Measurements from ENCODE around the gene NAA11. TPM values are rescaled to one million over a fixed set of nuclear protein-coding genes. Genes with fewer than 3 reads are reported as not detected.
"Not testable (repeated sequence)": the region's sequence is repeated elsewhere in the genome, so short reads cannot be mapped to it uniquely, and the experiment has no call there.

The NAA11 gene
- total RNA-seq, 1 experiment from 2014 or later = not detected

DNA sequence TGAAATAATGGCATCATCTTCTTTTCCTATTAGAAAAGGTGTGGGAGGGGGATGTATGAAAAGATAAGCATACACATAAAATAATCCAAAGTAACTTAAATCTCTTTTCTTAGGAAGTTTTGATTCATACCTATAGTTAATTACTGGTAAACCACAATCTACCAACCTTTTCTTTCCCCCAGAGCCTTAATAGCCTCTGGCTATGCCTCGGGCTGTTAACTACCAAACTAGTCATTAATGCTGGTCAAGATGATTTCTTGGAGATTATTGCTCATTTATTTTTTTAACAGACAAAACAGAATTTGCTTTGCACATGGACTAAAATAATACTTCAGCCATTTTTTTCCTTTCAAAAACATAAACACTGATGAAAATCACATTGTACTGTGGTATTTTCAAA is 16.9 kb downstream of the NAA11 start:
- no peak for DNase-seq (ENCODE audit: low spot score)

DNA sequence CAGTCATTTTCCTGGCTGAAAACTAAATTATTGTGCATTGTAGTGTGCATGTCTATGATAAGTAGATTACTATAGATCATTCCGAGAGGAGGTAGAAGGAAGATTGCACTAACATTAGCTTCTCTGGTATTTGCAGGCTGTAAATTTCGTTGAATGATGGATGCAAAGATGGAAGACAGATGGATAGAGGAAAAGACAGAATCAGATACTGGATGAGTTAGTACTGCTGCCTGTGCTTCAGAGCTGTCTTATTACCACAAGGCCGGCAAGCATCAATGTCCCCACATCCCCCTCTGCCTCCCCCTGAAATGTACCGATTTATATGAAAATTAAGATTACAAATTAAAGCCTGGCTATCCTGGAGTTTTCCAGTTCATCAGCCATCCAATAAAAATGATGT is 17.7 kb downstream of the NAA11 start:
- no peak for DNase-seq (ENCODE audit: low spot score)

DNA sequence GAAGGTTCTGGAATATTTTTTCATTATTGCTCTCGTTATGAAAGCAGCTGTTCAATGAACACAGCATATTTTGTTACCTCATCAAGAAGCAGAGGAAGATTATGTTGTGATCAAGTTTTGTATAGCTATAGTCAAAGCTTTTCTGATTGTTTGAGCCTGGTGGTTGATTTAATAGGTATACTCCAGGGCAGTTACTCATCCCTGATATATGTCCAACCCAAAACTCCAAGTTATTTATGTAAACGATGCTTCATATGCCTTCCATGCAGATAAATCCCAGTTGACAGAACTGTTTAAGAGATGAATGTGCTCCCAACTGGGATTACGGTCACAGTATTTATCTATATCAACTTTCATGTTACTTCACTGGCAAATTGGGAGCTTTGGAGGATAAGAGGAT is 19.1 kb downstream of the NAA11 start:
- no peak for DNase-seq (ENCODE audit: low spot score)

DNA sequence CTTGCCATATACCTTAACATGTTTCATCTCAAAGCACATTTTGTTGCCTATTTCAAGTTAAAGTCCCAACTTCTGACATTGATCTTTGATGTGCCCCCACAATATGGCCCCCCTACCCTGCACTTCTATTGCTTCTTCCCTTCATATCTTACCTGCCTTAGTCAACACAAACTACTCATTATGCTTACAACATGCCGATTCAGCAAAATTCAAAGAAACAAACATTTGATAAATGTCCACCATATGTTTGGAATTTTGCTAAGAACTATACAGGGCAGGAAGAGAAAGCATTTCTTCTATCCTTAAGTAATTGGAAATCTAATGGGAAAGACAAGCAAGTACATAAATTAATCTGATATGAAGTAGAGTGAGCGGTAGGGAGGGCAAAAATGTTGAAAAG is 25.6 kb downstream of the NAA11 start:
- DNase-seq (ENCODE audit: low spot score) = no peak

DNA sequence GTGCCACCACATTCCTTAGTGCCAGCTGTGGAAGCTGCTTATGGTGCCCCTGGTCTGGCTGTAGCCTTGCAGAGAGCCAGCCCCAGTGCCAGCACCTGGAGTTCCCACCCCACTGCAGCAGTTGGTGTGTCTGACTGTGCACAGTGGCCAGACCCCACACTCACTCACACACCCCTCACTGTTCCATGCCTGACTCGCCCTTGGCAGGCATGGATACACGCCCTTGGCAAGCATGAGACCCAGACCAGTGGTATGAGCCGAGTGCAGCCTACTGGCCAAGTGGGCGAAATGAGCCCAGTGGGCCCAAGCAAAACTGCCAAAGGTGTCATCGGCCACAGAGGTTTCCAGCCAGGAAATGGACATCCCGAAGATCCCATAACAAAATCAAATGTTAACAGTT is 27.4 kb downstream of the NAA11 start:
- DNase-seq (ENCODE audit: low spot score) = no peak

DNA sequence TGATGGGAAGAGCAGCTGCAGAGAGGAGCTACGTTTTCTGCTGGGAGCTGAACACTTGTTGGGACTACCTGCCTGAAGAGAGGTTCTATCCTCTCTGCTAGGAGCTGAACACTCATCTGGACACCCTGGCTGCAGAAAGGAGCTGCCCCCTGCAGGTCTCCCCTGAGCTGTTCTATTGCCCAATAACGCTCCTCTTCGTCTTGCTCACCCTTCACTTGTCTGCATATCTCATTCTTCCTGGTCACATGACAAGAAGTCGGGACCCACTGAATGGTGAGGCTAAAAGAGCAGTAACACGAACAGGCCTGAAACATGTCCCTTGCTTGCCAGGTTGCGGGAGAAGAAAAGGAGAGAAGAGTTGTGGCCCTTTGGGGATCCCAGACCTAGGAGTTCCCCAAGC is 27.8 kb downstream of the NAA11 start:
- DNase-seq (ENCODE audit: low spot score) = no peak

DNA sequence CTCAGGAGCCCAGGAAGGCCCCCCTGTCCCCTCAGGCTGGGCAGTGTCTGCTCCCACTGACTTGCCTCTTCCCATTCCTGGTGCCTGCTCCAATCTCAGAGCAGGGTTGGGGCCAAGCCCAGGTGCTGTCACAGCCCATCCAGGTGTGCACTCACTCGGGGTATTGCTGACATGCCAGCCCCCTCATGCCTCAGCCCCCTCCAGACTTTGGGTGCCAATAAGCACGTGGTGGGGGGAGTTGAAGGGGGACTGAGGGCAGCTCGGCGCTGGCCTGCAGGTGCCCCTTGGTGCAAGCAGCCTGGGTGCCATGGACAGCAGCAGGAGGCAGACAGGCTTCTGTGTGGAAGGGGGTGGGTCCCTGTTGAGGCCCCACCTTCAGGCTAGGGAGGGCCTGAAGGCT is 28.4 kb downstream of the NAA11 start:
- no peak for DNase-seq (ENCODE audit: low spot score)

DNA sequence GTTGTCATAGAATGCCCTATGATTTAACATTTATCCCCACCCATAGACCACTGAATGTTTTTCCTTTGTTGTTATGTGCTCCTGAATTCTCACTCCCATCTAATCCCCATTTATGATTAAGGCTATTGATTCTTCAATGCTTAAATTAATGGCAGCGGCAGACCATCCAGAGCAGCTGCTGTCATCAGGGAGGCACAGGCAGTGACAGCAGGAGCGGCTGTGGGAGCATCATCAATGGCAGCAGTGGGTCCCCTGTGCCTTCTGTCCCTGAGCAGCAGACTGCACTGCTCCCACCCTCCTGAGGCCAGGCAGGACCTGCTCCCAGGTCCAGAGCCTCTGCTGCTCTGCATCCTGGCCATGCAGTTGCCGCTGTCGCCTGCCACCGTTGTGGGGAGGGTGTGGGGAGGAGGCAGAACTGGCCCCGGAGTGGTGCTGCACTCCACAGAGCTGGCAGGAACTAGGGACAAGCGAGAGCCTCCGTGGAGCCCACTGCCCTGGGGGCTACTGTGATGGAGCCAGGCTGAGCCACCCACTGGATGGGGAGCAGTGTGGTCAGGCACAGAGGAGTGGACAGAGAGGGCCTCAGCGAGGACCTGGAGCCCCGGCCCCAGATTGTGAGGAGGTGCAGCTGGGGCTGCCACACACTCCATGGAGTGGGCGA is 29.0 kb downstream of the NAA11 start:
- no peak for DNase-seq (ENCODE audit: low spot score)

DNA sequence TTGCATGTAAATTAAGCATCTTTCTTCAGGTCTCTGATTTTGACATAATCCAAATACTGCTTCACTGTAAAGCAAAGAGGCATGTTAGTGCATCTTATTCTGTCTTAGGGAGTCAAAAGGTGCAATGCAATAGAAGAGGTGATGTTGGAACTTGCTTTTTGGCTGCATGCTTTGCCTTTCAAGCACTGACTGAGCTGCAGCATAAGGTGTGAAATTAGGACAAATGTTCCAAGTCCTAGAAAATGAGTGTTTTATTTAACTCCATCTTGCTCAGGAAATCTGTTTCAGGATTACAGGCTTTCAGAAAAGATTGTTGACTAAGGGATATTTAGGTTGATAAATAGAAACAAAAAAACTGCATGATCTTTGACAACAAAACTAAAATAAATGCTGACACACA is 30.8 kb downstream of the NAA11 start:
- no peak for DNase-seq (ENCODE audit: low spot score)

DNA sequence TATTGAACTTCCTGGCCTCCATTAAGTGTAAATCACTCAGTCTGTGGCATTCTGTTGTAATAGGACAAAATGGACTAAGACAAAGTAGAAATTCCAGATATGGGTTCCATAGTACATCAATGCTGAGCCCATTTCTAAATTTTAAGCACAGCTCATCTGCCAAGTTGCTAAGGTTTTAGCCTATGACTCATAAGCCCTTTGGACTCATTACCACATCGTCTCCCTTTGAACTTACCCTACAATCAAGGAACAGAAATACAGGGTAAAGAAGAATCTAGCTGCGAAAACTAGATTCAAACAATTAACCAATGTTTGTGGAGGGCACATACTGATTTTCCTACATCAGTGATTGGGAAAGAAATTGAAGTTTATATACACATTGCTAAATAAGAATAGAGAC is 31.8 kb downstream of the NAA11 start:
- DNase-seq (ENCODE audit: low spot score) = peak; percentile 58

DNA sequence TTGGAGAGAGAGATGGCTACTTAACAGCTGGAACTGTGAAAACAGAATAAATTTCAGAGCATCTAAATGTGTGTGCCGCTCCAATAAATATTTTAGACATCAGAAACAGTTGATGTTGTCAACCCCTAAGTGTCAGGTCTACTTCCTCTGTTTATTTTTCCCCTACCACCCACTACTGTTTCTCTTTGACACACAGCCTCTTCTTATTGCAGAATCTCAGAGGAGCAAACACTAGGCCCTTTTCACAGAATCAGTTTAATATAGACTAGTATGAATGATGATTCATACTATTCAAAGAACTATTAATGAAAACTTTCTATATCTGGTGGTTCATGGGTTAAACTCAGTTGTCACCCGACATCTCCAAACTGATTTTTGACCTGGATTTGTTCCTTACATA is 33.9 kb downstream of the NAA11 start:
- DNase-seq (ENCODE audit: low spot score) = no peak

DNA sequence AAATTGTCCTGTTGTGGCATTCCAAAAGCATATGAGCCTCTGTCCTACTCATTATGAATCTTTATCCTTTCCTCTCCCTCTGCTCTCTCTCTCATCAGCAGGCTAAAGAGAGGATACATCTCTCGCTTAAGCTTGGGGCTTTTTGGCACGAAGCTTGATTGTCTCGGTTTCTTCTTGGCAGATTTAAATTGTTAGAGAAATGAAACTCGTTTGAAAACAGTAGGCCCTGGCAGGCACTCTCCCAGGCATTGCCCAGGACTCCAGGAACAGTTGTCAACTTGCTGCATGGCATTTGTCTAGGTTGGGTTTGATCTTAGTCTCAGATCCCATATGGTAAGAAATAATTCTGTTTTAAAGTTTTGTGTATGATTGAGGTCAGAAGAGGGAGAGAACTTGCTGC is 35.5 kb downstream of the NAA11 start:
- DNase-seq (ENCODE audit: low spot score) = no peak

DNA sequence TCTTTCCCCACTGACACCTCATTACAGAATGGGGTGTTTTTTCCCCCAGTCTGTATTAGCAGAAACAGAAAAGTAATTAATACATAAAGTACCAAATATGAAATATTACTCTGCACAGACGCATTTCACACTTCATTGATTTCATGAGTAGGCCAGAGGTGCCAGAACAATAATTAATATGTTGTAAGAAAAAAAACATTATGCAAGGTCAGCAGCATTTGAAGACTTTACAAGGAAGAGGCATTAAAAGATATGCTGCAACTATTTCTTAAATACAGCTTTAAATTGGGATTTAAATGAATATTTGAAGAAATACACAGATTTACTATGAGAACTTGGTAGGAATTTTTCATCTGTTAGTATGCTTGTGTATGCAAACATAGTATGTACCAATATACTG is 37.7 kb downstream of the NAA11 start:
- DNase-seq (ENCODE audit: low spot score) = no peak

DNA sequence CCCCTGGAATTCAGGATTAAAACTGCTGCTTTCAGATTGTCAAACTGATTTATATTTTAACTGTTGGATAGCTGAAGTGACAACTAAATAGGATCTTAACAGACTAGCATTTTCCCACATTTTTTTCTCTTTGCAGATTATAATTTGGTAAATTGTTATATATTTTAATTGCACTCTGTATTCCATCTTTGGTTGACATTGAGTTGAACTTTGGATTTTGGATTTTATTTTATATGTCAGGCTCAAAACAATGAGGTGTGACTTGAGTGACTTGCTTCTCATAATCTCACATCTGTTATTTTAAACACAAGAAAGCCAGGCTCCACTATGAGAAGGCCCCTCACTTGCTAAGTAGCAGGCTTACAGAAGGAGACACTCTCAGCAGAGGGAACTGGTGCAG is 38.1 kb downstream of the NAA11 start:
- no peak for DNase-seq (ENCODE audit: low spot score)

DNA sequence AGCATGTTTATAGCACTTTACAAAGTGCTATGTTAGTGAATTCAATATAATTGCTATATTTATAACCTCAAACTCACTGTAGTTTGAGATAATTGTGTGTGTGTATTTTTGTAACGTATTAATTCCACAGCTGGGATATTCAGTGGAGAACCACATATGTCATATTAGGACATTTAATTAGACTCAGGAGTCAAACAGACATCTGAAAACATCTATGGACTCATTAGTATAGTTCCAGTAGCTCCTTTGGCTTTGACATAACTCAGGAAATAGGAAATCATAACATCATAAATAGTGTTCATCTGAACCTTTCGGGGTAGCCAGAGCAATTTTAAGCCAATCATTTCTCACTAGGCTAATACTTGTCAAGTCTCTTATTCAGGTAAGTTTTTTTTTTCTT is 38.8 kb downstream of the NAA11 start:
- DNase-seq (ENCODE audit: low spot score) = no peak

DNA sequence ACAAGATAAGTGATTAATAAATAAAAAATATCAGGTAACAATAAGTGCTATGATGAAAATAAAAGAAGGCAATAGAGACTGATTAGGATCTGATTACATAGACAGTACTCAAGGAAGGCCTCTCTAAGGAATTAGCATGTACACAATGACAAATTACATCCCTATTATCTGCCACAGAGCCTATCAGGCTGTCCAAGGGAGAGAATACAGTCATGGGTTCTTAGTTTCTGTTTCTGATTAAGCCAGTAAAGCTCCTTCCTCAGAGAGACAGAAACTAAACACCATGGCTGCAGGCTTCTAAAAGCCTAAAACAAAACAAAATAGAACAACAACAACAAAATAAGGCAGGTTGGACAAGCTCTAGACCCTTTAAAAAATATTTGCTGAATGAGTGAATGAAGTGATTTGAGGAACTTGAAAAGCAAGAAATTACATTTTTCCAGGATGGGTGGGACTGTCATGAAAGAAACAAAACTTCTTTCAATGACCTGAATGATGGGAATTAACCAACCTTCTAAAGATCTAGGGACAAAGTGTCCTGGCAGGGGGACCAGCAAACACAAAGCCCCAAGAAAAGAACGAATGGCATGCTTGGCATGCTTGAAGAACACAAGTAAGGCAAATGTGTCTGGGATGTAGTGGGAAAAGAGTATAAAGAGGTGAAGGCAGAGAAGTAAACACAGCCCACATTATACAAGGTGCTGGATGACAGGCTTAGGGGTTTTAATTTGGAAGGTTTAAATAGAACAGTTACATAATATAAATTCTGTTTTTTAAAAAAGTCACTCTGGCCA is 44.1 kb downstream of the NAA11 start:
- no peak for DNase-seq (ENCODE audit: low spot score)

DNA sequence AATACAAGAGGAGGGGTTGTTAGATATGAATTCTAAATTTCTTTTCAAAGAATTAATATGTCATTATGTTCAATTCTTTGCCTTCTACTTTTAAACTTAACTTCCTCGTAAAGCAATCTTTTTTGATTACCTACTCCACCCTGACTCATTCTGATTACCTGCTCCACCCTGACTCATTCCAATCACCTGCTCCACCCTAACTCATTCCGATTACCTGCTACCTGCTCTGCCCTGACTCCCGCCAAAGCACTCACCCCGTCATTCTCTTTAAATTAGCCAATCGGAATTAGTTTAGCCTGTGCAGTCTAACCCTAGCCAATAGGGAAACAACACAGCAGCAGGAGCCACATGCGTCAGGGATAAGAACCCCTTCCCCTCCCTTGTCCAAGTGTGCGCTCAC is 48.4 kb downstream of the NAA11 start:
- DNase-seq (ENCODE audit: low spot score) = not testable (repeated sequence)

DNA sequence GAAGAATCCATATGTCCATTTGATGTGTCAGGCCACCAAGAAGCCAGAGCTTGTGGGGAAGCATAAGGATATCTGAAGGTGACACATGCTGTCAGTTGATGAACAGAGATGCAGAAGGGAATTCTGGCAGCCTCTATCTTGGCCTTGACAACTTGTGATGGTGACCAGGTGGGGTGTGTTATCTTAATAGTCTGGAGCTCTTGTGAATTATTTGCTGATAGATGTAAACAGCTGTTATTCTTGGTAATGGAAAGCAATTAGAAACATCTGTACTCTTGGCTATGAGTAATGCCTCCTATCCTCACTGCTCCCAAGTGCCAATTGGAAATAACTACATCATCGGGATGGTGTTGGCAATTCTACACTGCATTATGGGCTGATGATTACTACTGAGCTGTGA is 51.9 kb downstream of the NAA11 start:
- DNase-seq (ENCODE audit: low spot score) = no peak

DNA sequence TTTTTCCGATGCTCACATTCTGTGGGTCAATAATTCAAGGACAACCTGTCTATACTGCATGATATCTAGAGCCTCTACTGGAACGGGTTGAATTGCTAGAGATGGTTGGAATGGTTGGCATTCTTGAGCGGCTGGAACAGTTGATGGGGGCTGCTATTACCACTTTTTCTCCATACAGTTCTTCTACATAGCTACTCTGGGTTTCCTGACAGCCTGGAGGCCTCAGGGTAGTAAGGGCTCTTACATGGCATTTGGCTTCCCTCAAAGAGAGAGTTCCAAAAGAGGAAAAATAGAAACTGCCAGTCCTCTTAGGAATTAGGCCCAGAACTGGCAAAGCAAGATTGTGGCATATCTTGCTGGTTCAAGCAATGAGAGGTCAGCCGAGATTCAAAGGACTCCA is 53.1 kb downstream of the NAA11 start:
- no peak for DNase-seq (ENCODE audit: low spot score)

DNA sequence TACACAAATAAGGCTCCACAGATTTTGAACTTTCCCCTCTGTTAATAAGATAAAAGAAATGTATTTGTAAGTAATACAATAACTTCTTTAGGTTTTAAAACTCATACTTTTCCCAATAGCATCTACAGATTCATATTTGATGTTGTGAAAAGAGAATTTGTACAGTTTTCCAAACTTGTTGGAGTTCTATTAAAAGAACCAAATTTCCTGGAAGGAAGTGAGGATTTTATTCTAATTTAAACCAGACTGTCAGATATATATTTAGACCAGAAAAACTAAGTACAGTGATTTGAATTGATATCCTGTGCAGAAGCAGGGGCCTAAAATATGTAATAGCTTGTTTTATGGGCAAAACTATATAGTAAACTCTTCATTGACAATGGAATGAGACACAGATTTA is 53.7 kb downstream of the NAA11 start:
- no peak for DNase-seq (ENCODE audit: low spot score)

DNA sequence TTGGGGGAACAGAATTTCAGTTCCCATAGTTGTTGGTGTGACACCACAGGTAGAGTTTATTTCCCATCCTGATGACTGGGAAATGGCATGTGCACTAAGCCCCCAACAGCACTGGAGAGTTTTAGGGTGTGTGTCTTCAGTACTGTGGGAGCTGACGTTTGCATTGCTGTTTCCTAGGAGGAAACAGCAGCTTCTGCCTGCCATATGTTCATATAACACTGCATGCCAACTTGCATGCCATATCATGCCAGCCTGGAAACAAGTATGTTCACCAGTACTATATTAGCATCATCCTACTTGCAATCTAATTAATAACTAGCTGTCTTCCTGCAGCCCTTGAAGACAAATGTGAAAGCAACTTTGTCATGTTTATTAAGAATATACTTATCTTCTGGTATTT is 58.2 kb downstream of the NAA11 start:
- no peak for DNase-seq (ENCODE audit: low spot score)
